ENCODE data around the gene KCNT1. TPM values are rescaled to one million over a fixed set of nuclear protein-coding genes. Genes with fewer than 3 reads are reported as not detected.

Gene KCNT1
- total and polyA plus RNA-seq, 10 of the 15 experiments (the other 5 are each of a cell fraction or from before 2014, with no cell fraction given) = not detected

DNA sequence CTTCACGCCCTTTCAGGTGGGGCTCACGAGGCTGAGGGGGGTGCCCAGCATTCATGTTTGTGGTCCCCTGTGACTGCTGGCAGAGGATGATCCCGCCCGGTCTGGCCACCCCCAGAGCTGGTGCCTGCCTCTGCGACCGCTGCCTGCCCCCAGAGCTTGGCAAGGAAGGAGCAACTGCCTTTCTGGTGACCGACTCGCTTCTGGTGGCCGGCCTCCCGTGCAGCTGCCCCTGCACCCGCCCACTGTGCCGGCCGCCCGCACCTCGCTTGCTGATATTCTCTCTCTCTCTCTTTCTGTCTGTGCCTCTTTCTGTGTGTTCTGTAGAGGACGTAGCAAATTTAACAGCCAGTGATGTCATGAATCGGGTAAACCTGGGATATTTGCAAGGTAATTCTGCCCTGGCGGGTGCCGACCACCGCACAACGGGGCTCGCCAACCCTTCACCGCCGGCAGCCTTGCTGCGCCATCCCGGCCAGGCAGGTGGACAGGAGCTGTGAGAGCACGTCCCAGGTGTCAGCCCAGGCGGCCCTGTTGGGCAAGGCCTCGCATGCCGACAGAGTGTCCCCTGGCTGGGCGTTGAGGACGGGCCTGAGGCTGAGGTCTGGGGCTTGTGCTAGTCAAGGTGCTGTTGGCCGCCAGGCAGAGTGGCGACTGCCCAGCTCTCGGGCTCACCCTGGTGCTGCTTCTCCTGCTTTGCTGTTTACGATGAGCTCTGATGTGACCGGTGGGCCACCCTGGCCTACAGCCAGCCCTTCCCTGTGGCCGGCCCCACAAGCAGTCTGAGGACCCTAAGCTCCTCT is 86.0 kb downstream of the KCNT1 start:
- no peak overlapping the region for H3K9ac ChIP-seq (ENCODE audit: control insufficient read depth, insufficient read depth, low read length)
- ATAC-seq = no peak
- H4K20me1 ChIP-seq (ENCODE audit: control insufficient read depth, insufficient read depth) = no peaks in the 10 kb centered on the region
- no peaks in the 10 kb centered on the region for H3K36me3 ChIP-seq (ENCODE audit: control insufficient read depth in 2 of 2, insufficient read depth in 2 of 2, low read length in 1 of 2)
- H2AFZ ChIP-seq (ENCODE audit: control insufficient read depth, low read depth, low read length) = no peak overlapping the region
- no peaks in the 10 kb centered on the region for H3K4me1 ChIP-seq (ENCODE audit: control insufficient read depth, insufficient read depth, low read length)
- CTCF ChIA-PET = no interaction called here
- H3K27me3 ChIP-seq (replicated peaks in 1 of 2; ENCODE audit: control insufficient read depth in 2 of 2, insufficient read depth in 2 of 2, low read length in 1 of 2) = no peaks in the 10 kb centered on the region
- in situ Hi-C loops (cut with MboI) (no loop called here), intact Hi-C loops (cut with micrococcal nuclease; ENCODE audit: unreplicated experiment) (no loop called here)
- FAIRE-seq = no peak
- WGBS (ENCODE audit: insufficient coverage, insufficient replicate concordance, low lambda C conversion rate, missing lambda C conversion rate) = 49% methylated on average over 37 of the region's 38 CpGs
- TF ChIP-seq, protein P1, sequence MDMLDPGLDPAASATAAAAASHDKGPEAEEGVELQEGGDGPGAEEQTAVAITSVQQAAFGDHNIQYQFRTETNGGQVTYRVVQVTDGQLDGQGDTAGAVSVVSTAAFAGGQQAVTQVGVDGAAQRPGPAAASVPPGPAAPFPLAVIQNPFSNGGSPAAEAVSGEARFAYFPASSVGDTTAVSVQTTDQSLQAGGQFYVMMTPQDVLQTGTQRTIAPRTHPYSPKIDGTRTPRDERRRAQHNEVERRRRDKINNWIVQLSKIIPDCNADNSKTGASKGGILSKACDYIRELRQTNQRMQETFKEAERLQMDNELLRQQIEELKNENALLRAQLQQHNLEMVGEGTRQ (IDR thresholded peaks at IDR 0.05; ENCODE audit: borderline replicate concordance, low read depth, low read length) = no peak
- TF ChIP-seq, protein P2, sequence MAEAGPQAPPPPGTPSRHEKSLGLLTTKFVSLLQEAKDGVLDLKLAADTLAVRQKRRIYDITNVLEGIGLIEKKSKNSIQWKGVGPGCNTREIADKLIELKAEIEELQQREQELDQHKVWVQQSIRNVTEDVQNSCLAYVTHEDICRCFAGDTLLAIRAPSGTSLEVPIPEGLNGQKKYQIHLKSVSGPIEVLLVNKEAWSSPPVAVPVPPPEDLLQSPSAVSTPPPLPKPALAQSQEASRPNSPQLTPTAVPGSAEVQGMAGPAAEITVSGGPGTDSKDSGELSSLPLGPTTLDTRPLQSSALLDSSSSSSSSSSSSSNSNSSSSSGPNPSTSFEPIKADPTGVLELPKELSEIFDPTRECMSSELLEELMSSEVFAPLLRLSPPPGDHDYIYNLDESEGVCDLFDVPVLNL (IDR thresholded peaks at IDR 0.05; ENCODE audit: low read depth, low read length) = no peak
- H3K79me2 ChIP-seq (ENCODE audit: control insufficient read depth, insufficient read depth, low read length) = no peaks in the 10 kb centered on the region
- no peak overlapping the region for H3K27ac ChIP-seq (ENCODE audit: control insufficient read depth, insufficient read depth)
- H3K4me3 ChIP-seq = no peak overlapping the region
- POLR2A ChIA-PET = no interaction called here
- SMC1A ChIA-PET (ENCODE audit: uncharacterized antibody, unreplicated experiment) = no interaction called here
- BruUV-seq (replicated peaks) = no TSS peak
- no peak for DNase-seq (ENCODE audit: low read depth, low spot score)
- H3K4me2 ChIP-seq (ENCODE audit: control insufficient read depth, insufficient read depth) = no peak overlapping the region
- H3K9me3 ChIP-seq (replicated peaks; ENCODE audit: control insufficient read depth, insufficient read depth, low read length) = no peaks in the 10 kb centered on the region
- RAD21 ChIA-PET (ENCODE audit: unreplicated experiment) = no interaction called here

DNA sequence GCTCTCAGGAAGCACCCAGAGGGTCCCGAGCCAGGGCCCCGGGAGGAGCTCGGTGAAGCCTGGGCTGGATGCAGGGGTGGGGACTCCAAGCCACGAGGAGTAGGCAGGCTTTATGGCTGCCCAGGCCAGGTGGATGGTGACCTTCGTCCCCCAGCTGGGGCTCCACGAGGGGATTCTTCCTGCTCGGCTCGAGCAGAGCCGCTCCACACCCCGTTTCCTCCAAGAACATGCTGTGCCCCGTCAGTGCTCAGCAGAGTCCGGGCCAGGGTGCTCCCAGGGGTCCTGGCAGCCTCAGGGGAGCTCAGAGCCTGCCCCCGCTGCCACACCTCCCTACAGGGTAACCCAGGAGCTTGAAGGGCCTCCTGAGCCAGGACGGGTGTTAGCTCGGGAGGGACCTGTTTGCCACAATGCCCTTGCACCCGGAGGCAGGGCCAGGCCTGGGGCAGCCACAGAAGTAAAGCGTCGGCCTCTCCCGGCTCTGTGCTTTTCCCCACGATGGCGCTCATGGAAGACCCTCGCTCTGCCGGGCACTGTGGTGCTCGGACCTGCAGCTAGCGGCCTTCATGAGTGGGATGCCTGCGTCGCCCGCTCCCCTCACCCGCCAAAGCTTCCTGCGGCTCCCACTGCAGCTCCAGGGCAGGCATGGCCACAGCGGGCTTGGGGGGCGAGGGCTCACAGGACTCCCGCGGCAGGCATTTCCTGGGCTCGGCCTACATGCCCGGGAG is 86.8 kb downstream of the KCNT1 start:
- ChIA-PET POLR2A (no interaction called here), SMC1A (ENCODE audit: uncharacterized antibody, unreplicated experiment) (no interaction called here), CTCF (no interaction called here), RAD21 (ENCODE audit: unreplicated experiment) (no interaction called here)
- BruUV-seq (replicated peaks) = no TSS peak
- H3K9me3 ChIP-seq (replicated peaks; ENCODE audit: control insufficient read depth, insufficient read depth, low read length) = no peaks in the 10 kb centered on the region
- ATAC-seq (no peak), DNase-seq (ENCODE audit: low read depth, low spot score) (no peak), FAIRE-seq (no peak)
- H3K4me3 ChIP-seq = no peak overlapping the region
- no peaks in the 10 kb centered on the region for H3K36me3 ChIP-seq (ENCODE audit: control insufficient read depth in 2 of 2, insufficient read depth in 2 of 2, low read length in 1 of 2)
- H4K20me1 ChIP-seq (ENCODE audit: control insufficient read depth, insufficient read depth) = no peaks in the 10 kb centered on the region
- intact Hi-C loops (cut with micrococcal nuclease; ENCODE audit: unreplicated experiment) = no loop called here
- 26% methylated on average over 36 of the region's 36 CpGs for WGBS (ENCODE audit: insufficient coverage, insufficient replicate concordance, low lambda C conversion rate, missing lambda C conversion rate)
- no peaks in the 10 kb centered on the region for H3K27me3 ChIP-seq (replicated peaks in 1 of 2; ENCODE audit: control insufficient read depth in 2 of 2, insufficient read depth in 2 of 2, low read length in 1 of 2)
- no peak overlapping the region for H3K4me2 ChIP-seq (ENCODE audit: control insufficient read depth, insufficient read depth)
- in situ Hi-C loops (cut with MboI) = no loop called here
- TF ChIP-seq CBX3 (IDR thresholded peaks at IDR 0.05; ENCODE audit: borderline replicate concordance, low read depth) (no peak), ATF7 (IDR thresholded peaks at IDR 0.05; ENCODE audit: low read depth) (no peak), ZNF207 (IDR thresholded peaks at IDR 0.05; ENCODE audit: borderline replicate concordance) (no peak), ASH2L (IDR thresholded peaks at IDR 0.05; ENCODE audit: borderline replicate concordance, low read depth) (no peak), NBN (IDR thresholded peaks at IDR 0.05) (no peak), FOXM1 (IDR thresholded peaks at IDR 0.05; ENCODE audit: low read depth, low read length) (no peak)
- TF ChIP-seq, protein P3, sequence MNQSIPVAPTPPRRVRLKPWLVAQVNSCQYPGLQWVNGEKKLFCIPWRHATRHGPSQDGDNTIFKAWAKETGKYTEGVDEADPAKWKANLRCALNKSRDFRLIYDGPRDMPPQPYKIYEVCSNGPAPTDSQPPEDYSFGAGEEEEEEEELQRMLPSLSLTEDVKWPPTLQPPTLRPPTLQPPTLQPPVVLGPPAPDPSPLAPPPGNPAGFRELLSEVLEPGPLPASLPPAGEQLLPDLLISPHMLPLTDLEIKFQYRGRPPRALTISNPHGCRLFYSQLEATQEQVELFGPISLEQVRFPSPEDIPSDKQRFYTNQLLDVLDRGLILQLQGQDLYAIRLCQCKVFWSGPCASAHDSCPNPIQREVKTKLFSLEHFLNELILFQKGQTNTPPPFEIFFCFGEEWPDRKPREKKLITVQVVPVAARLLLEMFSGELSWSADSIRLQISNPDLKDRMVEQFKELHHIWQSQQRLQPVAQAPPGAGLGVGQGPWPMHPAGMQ (IDR thresholded peaks at IDR 0.05; ENCODE audit: borderline replicate concordance) = no peak
- no peaks in the 10 kb centered on the region for H3K4me1 ChIP-seq (ENCODE audit: control insufficient read depth, insufficient read depth, low read length)
- no peaks in the 10 kb centered on the region for H3K79me2 ChIP-seq (ENCODE audit: control insufficient read depth, insufficient read depth, low read length)
- no peak overlapping the region for H3K9ac ChIP-seq (ENCODE audit: control insufficient read depth, insufficient read depth, low read length)
- H3K27ac ChIP-seq (ENCODE audit: control insufficient read depth, insufficient read depth) = no peak overlapping the region
- no peak overlapping the region for H2AFZ ChIP-seq (ENCODE audit: control insufficient read depth, low read depth, low read length)

All from GM12878 (cell line).